H9 (cell line): ENCODE data around the gene SYNJ1. TPM values are rescaled to one million over a fixed set of nuclear protein-coding genes. Genes with fewer than 3 reads are reported as not detected.

Experiments used
- DNase-seq: peaks from one replicate; pipeline ENCODE4 v3.0.0-alpha.2; 2017
- H2AFZ ChIP-seq: one replicate; pipeline ENCODE4 v1.6.1; 2013; ENCODE audit warnings: mild to moderate bottlenecking, low read length, control low read depth, moderate library complexity
- H2AK5ac ChIP-seq: 2 replicates; pipeline ENCODE4 v1.6.1; 2013; ENCODE audit warnings: low read length, control low read depth, mixed read lengths; ENCODE audit not compliant: insufficient read length
- H2BK120ac ChIP-seq: one replicate; pipeline ENCODE4 v1.6.1; 2013; ENCODE audit warnings: low read depth, mild to moderate bottlenecking, low read length, control low read depth, inconsistent platforms; ENCODE audit not compliant: poor library complexity, severe bottlenecking
- H2BK12ac ChIP-seq: 2 replicates; pipeline ENCODE4 v1.6.1; 2013; ENCODE audit warnings: low read length, control low read depth, mixed read lengths, low read depth; ENCODE audit not compliant: insufficient read length
- H2BK15ac ChIP-seq: 2 replicates; pipeline ENCODE4 v1.6.1; 2013; ENCODE audit warnings: low read depth, low read length, control low read depth
- H2BK20ac ChIP-seq: one replicate; pipeline ENCODE4 v1.6.1; 2013; ENCODE audit warnings: low read depth, mild to moderate bottlenecking, low read length, control low read depth, inconsistent platforms; ENCODE audit not compliant: poor library complexity, severe bottlenecking
- H2BK5ac ChIP-seq: 2 replicates; pipeline ENCODE4 v1.6.1; 2013; ENCODE audit warnings: low read length, control low read depth, mixed read lengths; ENCODE audit not compliant: insufficient read length
- H3K14ac ChIP-seq: 2 replicates; pipeline ENCODE4 v1.6.1; 2013; ENCODE audit warnings: low read length, control low read depth; ENCODE audit not compliant: insufficient read depth
- H3K18ac ChIP-seq: 2 replicates; pipeline ENCODE4 v1.6.1; 2013; ENCODE audit warnings: low read depth, mild to moderate bottlenecking, mixed read lengths, low read length, control low read depth; ENCODE audit not compliant: insufficient read length
- H3K23ac ChIP-seq: 2 replicates; pipeline ENCODE4 v1.6.1; 2013; ENCODE audit warnings: low read length, control low read depth, mixed read lengths, low read depth; ENCODE audit not compliant: insufficient read length
- H3K23me2 ChIP-seq: 2 replicates; pipeline ENCODE4 v1.6.1; 2013; ENCODE audit warnings: low read depth, mild to moderate bottlenecking, mixed read lengths, low read length, control low read depth; ENCODE audit not compliant: insufficient read length, poor library complexity, severe bottlenecking
- H3K27ac ChIP-seq: 2 replicates; pipeline ENCODE4 v1.5.1; 2013; ENCODE audit warnings: low read length, control low read depth, mixed read lengths, low read depth; ENCODE audit not compliant: insufficient read length
- H3K27me3 ChIP-seq: 2 replicates; pipeline ENCODE4 v1.6.1; 2013; ENCODE audit warnings: low read length, control low read depth, inconsistent platforms; ENCODE audit not compliant: insufficient read depth
- H3K4ac ChIP-seq: 2 replicates; pipeline ENCODE4 v1.6.1; 2013; ENCODE audit warnings: low read depth, mild to moderate bottlenecking, control low read depth, inconsistent platforms, low read length, moderate library complexity
- H3K4me1 ChIP-seq: 2 replicates; pipeline ENCODE4 v1.6.1; 2013; ENCODE audit warnings: low read length, control low read depth, inconsistent platforms; ENCODE audit not compliant: insufficient read depth
- H3K4me2 ChIP-seq: 2 replicates; pipeline ENCODE4 v1.6.1; 2013; ENCODE audit warnings: low read length, control low read depth, mixed read lengths; ENCODE audit not compliant: insufficient read length, insufficient read depth
- H3K56ac ChIP-seq: 2 replicates; pipeline ENCODE4 v1.6.1; 2013; ENCODE audit warnings: low read depth, mild to moderate bottlenecking, mixed read lengths, low read length, control low read depth; ENCODE audit not compliant: insufficient read length
- H3K79me1 ChIP-seq: 2 replicates; pipeline ENCODE4 v1.6.1; 2013; ENCODE audit warnings: low read depth, mild to moderate bottlenecking, moderate library complexity, low read length, control low read depth, inconsistent platforms; ENCODE audit not compliant: insufficient read depth, poor library complexity, severe bottlenecking
- H3K79me2 ChIP-seq: 2 replicates; pipeline ENCODE4 v1.6.1; 2013; ENCODE audit warnings: low read length, control low read depth, inconsistent platforms; ENCODE audit not compliant: insufficient read depth
- H3K9ac ChIP-seq: 2 replicates; pipeline ENCODE4 v1.6.1; 2013; ENCODE audit warnings: low read length, control low read depth, mixed read lengths; ENCODE audit not compliant: insufficient read length; ENCODE audit errors: extremely low read depth
- H3K9me3 ChIP-seq: one replicate; pipeline ENCODE4 v1.6.1; 2013; ENCODE audit warnings: low read depth, low read length, inconsistent platforms; ENCODE audit not compliant: control insufficient read depth
- H3T11ph ChIP-seq: one replicate; pipeline ENCODE4 v1.6.1; 2013; ENCODE audit warnings: mild to moderate bottlenecking, low read length, control low read depth, inconsistent platforms
- H4K20me1 ChIP-seq: one replicate; pipeline ENCODE4 v1.6.1; 2013; ENCODE audit not compliant: control insufficient read depth, insufficient read length, insufficient read depth
- H4K5ac ChIP-seq: 2 replicates; pipeline ENCODE4 v1.6.1; 2013; ENCODE audit warnings: low read depth, mild to moderate bottlenecking, mixed read lengths, low read length, control low read depth; ENCODE audit not compliant: insufficient read length
- H4K8ac ChIP-seq: replicated peaks from 2 replicates; pipeline ENCODE4 v1.6.1; 2013; ENCODE audit warnings: low read length, control low read depth, mixed read lengths, low read depth; ENCODE audit not compliant: insufficient read length
- H4K91ac ChIP-seq: 2 replicates; pipeline ENCODE4 v1.6.1; 2013; ENCODE audit warnings: low read depth, mild to moderate bottlenecking, moderate library complexity, mixed read lengths, low read length, control low read depth; ENCODE audit not compliant: insufficient read length
- H3K27ac Mint-ChIP-seq, 3 experiments: 2 replicates in 2 of 3; 3 replicates in 1 of 3; pipeline ENCODE4 v1.8.0; 2020 to 2021; ENCODE audit warnings: mixed read lengths in 3 of 3, mild to moderate bottlenecking in 1 of 3, moderate library complexity in 1 of 3
- H3K27me3 Mint-ChIP-seq: 2 replicates; pipeline ENCODE4 v1.8.0; 2021; ENCODE audit warnings: low read depth, mild to moderate bottlenecking, moderate library complexity, mixed read lengths
- H3K36me3 Mint-ChIP-seq, 3 experiments: 2 replicates in 2 of 3; 3 replicates in 1 of 3; pipeline ENCODE4 v1.8.0; 2020 to 2021; ENCODE audit warnings: low read depth in 3 of 3, mixed read lengths in 3 of 3; ENCODE audit not compliant: insufficient read depth in 1 of 3
- H3K4me1 Mint-ChIP-seq, 2 experiments: 2 replicates each; pipeline ENCODE4 v1.8.0; 2020; ENCODE audit warnings: mixed read lengths in 2 of 2
- H3K4me3 Mint-ChIP-seq, 2 experiments: 2 replicates in 1 of 2; 3 replicates in 1 of 2; pipeline ENCODE4 v1.8.0; 2020 to 2021; ENCODE audit warnings: mild to moderate bottlenecking in 2 of 2, mixed read lengths in 2 of 2, moderate library complexity in 1 of 2
- H3K9me3 Mint-ChIP-seq, 2 experiments: 2 replicates in 1 of 2; 3 replicates in 1 of 2; pipeline ENCODE4 v1.8.0; 2020; ENCODE audit warnings: mild to moderate bottlenecking in 2 of 2, mixed read lengths in 2 of 2, moderate library complexity in 1 of 2
- WGBS: extraction: QIAGEN DNeasy Blood & Tissue Kit; methylation state at CpG from one replicate; pipeline ENCODE4 v1.1.7; 2013; ENCODE audit warnings: missing lambda C conversion rate, low lambda C conversion rate, mixed read lengths; ENCODE audit not compliant: insufficient read length; ENCODE audit errors: extremely low coverage; 5-methylcytosine and 5-hydroxymethylcytosine counted together
- total RNA-seq: library from RNA; stranded (reverse); gene quantifications from 2 replicates; pipeline ENCODE4 v1.2.1, GENCODE V29; 2021
- TF ChIP-seq, protein P1 (sequence below): fragments of 200-600 bp; sonication (generic); conservative IDR thresholded peaks from 3 replicates; pipeline ENCODE4 v1.8.0; 2021; ENCODE audit warnings: antibody characterized with exemption, mild to moderate bottlenecking

The SYNJ1 gene
- total RNA-seq, 1 experiment from 2014 or later: 7.1 TPM

- peaks cover 19 to 25% of the 10 kb centered on the region in 2 experiments for H3K4me1 Mint-ChIP-seq
- no peak overlapping the region for H4K5ac ChIP-seq
- DNase-seq: no peak
- H3K56ac ChIP-seq: no peak overlapping the region
- peak overlapping the region in 1 of 3 experiments; percentile 42; a peak in 1 of 7 replicates for H3K27ac Mint-ChIP-seq
- no peak overlapping the region for H2BK12ac ChIP-seq
- no peak overlapping the region for H3K27ac ChIP-seq
- no CpG with 5 or more reads among the region's 4 CpGs for WGBS
- no peak overlapping the region for H4K8ac ChIP-seq
- no peak overlapping the region for H3K4me3 Mint-ChIP-seq
- no peak overlapping the region for H2BK20ac ChIP-seq
- no peaks in the 10 kb centered on the region for H3K9me3 Mint-ChIP-seq
- H3K27me3 Mint-ChIP-seq: no peaks in the 10 kb centered on the region
- no peak overlapping the region for H2BK120ac ChIP-seq
- H3K23ac ChIP-seq: no peak overlapping the region
- H3K18ac ChIP-seq: no peak overlapping the region
- H2AK5ac ChIP-seq: no peak overlapping the region
- H3K27me3 ChIP-seq: no peaks in the 10 kb centered on the region
- H3K36me3 Mint-ChIP-seq: peaks cover 0 to 3% (median 0%) of the 10 kb centered on the region in 3 experiments; a peak in 1 of 7 replicates
- H3K4me1 ChIP-seq: no peaks in the 10 kb centered on the region; the same call in 1 of the 2 replicates
- H3K9ac ChIP-seq: no peak overlapping the region
- TF ChIP-seq, protein P1, sequence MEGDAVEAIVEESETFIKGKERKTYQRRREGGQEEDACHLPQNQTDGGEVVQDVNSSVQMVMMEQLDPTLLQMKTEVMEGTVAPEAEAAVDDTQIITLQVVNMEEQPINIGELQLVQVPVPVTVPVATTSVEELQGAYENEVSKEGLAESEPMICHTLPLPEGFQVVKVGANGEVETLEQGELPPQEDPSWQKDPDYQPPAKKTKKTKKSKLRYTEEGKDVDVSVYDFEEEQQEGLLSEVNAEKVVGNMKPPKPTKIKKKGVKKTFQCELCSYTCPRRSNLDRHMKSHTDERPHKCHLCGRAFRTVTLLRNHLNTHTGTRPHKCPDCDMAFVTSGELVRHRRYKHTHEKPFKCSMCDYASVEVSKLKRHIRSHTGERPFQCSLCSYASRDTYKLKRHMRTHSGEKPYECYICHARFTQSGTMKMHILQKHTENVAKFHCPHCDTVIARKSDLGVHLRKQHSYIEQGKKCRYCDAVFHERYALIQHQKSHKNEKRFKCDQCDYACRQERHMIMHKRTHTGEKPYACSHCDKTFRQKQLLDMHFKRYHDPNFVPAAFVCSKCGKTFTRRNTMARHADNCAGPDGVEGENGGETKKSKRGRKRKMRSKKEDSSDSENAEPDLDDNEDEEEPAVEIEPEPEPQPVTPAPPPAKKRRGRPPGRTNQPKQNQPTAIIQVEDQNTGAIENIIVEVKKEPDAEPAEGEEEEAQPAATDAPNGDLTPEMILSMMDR: no peak
- H3K4me2 ChIP-seq: no peak overlapping the region
- no peak overlapping the region for H2BK5ac ChIP-seq
- no peak overlapping the region for H3K4ac ChIP-seq
- H2AFZ ChIP-seq: no peak overlapping the region
- no peaks in the 10 kb centered on the region for H3K79me2 ChIP-seq
- H3K9me3 ChIP-seq: no peaks in the 10 kb centered on the region
- H3K79me1 ChIP-seq: no peaks in the 10 kb centered on the region
- no peak overlapping the region for H3T11ph ChIP-seq
- H2BK15ac ChIP-seq: no peak overlapping the region
- no peaks in the 10 kb centered on the region for H3K23me2 ChIP-seq
- no peak overlapping the region for H3K14ac ChIP-seq
- H4K91ac ChIP-seq: no peak overlapping the region
- no peaks in the 10 kb centered on the region for H4K20me1 ChIP-seq
Measured at GRCh38 chr21:32705901-32706300, 21.9 kb downstream of the SYNJ1 start.
